GM19328 (cell line): ENCODE measurements around the gene CUBN.

ENCODE experiments used
- ATAC-seq: cut with Tn5 transposase; IDR thresholded peaks from one replicate; pipeline ENCODE4 v1.9.1; 2021; ENCODE audit warnings: mild to moderate bottlenecking, moderate library complexity; ENCODE audit not compliant: unreplicated experiment

The CUBN gene

DNA sequence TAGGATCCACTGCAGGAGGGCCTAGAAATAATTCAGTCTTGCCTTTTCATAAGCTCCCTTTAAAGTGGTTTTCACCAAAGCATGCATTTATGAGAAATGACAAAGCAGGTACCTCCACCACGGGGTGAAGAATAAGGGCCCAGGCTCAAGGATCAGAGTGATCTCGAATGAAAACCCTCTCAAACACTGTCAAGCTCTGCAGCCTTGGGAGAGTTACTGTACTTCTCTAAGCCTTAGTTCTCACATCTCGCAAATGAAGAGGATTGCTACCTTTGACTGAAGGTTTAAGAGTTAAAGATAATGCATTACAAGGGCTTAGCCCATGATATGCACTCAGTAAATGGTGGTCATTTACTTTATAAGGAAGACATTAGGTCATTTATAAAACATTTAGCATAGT lies 81.7 kb downstream of the CUBN start:
- ATAC-seq, result no peak

DNA sequence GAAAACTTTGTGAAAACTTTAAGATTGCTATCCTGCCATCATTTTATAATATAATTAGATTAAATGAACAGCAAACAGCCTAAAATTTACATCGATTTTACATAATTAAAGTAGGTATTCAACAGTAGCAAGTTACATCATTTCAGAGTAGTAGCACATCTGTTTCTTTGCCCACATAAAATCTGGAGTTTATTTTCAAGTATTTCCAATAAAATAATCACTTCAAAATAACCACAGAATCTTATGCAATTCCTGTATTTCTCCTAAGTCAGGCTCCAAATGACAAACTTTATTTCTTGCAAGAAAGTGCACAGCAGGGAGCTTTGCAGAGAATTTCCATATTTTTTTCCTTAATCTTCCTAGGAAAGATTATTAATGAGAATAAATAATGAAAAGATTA lies 82.6 kb downstream of the CUBN start:
- ATAC-seq, result no peak

DNA sequence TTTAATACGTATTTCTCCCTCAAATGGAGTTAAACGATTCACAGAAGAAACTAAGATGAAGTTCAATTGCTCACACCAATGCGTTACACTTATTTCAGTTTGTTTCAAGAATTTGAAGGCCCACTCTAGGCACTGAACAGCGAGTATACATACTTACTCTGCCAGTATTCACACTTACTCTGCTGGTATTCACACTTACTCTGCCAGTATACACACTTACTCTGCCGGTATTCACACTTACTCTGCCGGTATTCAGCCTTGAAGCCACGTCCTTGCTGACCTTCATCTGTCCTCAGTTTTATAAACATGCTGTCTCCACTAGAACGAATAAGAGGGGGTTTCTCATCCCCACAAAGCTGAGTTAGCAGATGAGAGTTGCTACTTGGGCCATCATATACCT lies 86.0 kb downstream of the CUBN start:
- ATAC-seq, result no peak

DNA sequence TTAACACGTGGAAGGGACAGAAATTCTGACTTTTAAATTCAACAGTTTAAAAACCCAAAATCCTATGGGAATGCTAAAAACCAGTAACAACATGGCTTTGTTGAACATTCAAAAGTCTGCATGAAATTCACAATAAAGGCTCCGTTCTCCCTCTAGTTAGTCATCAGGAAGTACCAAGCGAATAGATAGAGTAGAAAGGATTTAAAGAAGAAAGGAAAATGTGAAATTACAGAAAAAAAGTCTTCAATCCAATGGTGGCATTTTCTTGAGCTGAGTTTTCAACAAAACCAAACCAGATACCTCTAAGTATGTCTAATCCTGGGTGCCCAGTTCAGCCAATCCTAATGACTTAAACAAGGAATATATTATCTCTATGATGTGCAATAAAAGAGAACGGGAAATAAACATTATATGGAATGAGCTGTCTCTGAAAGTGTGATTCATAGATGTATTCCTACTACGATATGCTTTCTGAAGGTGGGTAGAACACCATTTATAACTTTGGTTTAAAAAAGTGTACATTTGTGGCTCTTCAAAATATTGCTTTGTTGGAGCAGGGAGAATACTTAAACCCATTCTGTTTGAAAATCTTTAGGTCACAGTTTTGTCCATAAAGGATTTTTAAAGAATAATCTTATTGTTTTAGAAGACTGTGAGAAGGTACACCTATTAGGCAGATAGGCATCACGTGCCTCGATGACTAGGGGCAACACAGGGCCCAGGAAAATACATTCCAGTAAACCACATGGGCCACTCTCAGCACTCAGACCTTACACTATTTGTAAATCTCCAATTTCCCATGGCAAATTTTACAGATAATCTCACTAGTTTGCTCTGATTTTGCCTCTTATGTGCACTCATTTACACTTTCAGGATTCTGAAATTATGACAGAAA lies 87.7 kb downstream of the CUBN start:
- no peak for ATAC-seq

DNA sequence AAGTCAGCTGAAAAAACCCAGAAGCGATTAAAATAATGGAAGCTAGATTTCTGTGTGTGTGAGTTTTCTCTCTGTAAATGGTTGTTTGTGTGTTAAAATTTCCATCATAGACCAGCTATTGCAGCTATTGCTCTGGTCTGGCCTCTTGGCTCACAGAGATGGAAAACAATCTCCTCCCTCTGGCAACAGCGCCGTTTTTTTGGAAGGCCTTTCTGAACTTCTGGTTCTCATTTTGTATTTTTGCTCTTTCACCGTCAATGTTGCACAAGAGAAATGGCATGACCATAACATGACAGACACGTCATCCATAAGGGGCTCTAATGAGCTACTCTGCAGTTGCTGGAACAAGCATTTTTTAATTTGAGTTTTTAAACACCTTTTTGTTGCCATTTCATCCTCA lies 91.0 kb downstream of the CUBN start:
- ATAC-seq, result no peak

DNA sequence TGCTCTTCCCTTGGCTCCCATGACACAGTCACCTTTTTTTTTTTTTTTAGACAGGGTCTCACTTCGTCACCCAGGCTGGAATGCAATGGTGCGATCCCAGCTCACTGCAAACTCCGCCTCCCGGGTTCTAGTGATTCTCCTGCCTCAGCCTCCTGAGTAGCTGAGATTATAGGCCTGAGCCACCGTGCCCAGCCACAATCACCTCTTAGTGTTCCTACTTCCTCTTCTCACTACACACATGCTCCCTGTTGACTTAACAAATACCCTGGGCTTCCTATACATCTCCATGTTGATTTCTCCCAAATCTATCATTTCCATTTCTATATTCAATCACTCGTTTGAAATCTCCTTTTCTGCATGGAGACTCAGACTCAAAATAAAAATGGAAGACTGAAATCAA lies 91.7 kb downstream of the CUBN start:
- ATAC-seq, result no peak

DNA sequence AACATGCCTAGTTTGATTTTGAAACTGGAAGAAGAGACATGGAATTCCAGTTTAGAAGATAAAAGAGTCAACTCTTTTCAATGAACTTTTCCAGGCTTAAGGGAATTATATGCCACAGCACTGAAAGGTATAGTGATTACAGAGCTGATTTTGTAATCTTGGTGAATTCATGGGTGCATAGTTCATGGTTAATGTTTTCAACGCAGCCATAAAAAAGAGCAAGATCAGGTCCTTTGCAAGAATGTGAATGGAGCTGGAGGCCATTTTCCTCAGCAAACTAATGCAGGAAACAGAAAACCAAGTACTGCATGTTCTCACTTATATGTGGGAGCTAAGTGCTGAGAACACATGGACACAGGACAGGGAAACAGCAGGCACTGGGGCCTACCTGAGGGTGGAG lies 94.2 kb downstream of the CUBN start:
- no peak for ATAC-seq

DNA sequence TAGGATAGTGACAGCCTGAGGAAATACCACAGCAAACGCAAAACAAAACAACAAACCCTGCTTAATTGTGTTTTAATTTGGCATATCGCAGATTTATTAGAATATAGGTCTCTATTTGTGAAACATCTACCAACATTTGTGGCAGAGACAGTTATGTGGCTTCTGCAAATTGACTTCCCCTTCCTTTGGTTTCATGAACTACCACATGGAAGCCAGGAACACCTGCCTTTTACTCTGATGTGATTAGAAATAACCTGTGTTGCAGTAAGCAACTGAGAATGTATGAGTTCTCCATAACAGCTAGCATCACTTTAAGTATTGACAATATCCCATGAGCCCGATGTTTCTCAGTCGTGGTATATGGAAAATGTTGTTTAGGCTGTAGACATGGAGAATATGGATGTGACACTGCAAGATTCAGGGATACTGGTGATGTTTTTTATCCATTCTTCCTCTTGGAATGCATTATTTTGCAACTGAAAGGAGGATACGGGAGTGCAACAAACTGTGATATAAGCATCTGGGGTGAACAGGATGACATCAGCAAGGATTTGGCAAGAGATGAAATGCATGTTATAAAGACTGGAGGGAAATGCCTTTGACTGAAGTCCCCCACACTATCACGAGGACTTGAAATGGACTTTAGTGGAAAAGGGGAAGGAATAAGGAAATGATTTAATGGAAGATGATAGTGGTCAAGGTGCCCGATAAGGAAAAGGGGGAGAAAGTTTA lies 95.9 kb downstream of the CUBN start:
- ATAC-seq, result no peak

DNA sequence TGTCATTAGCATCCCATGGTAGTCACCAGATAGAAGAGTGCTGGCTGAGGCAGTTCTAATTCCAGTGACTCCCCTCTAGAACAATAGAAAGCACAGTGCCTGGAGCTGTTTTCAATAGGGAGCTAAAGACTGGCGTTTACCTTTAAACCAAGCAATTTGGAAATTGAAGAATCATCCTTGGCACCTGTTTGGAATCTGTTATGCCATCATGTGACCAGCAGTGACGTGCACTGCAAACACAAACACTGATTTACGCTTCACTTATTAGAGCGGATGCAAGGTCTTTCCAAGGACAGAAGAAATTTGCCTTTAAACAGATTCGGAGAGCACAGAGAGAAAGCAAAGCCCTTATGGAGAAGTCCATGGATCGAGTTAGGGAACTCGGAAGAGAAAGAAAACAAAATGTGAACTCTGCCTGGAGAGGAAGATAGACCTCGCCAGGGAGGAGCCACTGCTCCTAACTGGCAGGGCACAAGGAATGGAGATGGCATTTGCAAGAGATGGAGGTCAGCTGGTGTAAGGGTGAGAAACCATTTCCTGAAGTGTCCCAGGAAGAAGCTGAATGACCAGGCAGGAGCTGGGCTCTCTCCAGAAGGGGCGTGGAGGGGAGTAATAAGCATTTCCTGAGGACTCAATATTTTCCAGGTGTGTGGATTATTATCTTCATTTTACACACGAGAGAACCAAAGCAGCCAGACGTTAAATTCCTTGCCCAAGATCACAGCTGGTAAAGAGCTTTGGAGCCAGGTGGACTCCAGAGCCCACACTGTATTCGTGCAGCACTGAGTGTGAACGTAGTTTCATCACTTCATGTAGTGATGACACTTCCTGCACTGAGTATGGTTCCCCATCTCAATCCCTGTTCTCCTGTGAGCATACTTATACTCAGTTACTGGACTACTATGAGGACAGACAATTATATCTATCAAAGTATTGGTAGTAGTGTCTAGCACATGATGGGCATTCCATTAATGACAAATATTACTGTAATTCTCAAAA lies 97.7 kb downstream of the CUBN start:
- ATAC-seq, result no peak

DNA sequence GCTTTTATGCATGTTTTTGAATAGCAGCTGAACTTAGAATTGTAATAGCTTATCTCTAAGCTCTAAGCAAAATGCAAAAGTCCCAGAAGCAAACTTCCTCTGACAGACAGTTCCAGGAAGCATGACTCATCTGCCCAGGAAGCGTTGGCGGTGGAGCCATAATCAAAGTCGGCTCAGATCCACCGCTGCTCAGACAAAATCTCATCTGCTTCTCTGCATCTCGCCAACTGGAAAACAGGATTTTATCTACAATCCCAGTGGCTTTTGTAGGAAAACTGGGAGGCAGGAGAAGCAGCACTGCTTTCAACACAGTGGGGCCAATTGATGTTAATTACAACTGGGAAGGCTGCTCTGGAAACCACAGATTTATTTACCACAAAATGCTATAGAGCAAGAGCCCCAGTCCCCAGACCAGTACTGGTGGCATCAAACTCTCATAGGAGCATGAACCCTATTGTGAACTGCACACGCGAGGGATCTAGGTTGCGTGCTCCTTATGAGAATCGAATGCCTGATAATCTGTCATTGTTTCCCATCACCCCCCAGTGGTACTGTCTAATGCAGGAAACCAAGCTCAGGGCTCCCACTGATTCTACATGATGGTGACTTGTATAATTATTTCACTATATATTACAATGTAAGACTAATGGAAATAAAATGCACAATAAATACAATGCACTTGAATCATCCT lies 99.9 kb downstream of the CUBN start:
- ATAC-seq, result no peak

DNA sequence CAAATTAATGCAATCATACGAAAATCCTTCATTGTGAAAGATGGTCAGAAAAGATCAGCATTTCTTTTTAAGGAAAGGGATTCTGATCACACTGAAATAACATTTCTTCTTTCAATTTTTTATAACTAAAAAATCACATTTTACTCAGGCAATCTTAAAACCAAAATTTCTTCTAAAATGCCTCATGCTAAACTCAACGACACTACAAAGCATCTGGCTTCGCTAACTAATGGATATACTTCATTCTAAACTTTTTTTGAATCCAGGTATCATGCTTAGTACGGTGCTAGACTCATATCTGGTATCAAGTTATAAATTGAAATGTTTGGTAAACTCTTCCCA lies 100.4 kb downstream of the CUBN start:
- no peak for ATAC-seq

DNA sequence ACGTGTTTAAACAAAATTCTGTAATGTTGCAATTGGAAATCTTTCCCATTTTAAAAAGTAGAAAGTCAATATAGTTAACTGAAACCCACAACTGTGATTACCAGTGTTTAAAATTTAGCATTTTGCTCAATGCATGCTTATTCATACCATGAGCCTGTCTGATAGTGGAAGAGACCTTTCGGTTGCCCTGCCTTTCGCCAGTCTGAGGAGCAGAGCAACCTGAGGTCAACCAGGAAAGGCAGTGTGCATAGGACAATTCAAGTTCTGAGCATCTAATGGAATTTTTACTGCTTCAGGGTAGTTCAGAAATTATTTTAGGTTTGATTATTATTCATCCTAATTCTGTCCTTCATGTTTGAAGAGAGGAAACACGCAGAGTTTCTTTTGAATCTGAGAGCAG lies 100.8 kb downstream of the CUBN start:
- ATAC-seq, result no peak

DNA sequence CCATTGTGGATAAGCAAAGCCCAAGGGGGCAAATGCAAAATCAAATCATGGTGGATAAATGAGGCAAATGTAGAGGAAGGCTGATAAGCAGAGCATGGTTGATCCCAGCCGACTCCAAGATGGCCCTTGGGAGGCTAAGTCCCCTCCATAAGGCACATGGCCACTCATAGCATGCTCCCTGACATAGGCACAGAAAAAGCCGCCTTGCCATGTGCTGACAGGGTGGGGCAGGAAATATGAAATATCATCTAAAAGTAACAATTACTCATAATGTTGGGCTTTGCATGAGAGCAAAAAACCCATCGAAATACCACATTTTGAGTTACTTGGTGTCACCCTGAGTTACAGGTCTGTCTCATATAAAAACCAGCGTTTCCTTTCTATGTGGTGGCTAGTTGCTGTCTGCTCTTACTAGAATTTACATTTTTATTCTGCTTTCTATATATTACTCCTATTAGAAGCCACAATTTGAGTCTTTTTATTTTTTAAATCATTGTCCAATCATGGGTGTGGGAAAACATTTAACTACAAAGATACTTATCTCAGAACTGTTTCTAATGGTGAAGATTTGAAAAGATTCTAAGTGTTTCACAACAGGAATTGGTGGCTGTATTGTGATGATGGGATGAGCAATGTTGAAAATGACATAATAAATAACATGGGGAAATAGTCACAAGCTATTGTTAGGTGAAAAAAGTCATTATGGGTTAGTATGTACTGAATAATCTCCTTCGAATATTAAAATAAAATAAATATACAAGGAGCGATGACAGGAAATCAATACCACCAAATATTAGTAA lies 102.7 kb downstream of the CUBN start:
- peak; percentile 43 for ATAC-seq

DNA sequence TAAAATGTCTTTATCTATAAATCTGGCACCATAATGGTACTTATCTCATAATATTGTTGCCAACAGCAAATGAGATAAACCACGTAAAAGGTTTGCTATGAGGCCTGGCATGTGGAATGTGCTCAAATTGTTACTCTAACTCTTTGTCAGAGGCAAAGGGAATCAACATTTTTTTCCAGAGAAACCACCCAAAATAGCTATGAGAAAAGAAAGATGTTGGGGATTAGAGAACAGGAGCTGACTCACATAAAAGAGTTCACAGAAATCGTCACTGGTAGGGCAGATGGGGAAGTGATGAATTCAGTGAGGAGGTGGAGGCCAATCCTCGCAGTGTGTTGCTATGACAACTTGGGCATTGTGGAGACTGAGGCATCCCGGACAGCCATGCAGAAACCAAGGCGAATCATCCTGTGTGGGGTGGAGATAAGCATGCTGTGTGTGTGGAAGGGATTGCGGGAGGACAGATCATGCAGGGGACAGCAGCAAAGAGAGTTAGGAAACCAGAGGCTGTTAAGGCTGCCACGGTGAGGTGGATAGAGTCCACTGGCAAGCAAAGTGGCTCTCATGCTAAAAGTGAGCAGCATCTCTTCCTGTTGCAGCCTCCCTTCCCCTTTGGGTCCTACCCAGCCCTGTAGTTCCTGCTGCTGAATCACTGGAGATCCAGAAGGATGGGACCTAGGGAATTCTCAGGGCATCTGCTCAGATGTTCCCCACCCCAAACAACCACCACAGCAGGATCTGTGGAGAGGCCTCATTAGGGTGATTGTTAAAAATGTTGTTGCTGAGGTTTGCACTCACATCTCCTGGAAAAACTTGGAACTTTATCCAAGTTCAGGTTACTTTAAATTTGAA lies 103.9 kb downstream of the CUBN start:
- ATAC-seq, result no peak

DNA sequence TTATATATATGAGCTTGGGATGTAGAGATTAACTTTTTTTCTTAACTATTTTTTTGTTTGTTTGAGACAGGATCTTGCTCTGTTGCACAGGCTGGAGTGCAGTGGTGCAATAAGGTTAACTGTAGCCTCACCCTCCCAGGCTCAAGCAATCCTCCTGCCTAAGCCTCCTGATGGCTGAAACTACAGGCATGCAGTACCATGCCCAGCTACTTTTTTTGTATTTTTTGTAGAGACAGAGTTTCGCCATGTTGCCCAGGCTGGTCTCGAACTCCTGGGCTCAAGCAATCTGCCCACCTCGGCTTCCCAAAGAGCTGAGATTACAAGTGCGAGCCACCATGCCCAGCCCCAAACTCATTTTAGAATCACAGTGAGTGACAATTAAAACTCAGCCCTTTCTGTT lies 105.2 kb downstream of the CUBN start:
- ATAC-seq, result no peak

DNA sequence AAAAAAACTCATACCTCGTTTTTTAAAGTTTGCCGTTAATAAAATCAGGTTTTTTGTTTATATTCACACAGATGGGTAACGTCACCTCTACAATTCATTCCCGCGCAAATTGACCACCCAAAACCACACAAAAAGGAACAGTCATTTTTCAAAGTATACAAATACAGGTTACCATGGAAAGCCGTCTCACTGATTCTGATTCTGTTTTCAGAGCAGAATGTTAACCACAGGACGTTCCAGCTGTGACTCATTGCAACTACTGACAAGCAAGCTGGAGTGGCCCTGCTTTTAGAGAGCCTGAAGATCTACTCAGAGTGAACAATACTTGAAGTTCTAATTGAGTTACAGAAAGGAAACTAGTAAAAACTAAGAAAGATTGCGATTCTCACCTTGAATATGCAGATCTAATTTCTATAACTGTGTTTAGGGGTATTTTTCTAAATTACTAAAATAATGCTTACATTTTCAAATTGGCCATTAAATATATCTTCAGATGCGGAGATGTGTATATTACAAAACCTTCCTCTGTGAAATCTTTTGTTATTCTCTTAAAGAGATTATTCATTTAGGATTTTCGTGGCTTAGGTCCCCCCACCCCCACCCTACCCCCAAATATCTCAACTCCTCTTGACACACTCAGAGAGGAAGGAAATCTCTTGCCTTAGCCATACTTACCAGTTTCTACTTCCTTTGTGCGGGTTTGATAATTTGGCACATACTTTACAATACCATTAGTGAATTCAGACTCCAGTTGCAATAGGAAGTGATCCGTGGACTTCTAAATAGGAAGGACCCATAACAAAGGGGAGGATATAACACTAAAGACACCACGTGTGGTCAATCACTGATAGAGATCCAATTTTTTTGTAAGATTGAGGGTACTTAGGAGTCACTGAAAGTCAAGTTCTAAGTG lies 106.0 kb downstream of the CUBN start:
- ATAC-seq, result peak; percentile 93

DNA sequence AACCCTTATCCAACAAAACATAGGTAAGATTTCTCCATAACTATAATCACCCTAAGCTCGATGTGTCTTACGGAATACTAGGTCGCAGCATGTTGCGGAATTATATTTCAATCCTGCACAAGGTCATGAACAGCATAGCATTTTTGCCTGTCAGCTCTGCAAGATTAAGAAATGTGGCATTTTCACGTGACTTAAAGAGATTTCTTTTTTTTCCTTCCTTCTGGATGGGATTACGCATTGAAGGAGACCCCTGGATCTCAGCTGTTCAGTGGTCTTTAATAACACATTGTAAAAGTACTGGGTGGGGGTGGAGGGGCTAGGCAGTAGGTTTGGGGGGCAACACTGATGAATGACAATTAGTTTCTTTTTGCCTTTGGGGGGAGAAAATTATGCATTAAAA lies 106.7 kb downstream of the CUBN start:
- ATAC-seq, result no peak

DNA sequence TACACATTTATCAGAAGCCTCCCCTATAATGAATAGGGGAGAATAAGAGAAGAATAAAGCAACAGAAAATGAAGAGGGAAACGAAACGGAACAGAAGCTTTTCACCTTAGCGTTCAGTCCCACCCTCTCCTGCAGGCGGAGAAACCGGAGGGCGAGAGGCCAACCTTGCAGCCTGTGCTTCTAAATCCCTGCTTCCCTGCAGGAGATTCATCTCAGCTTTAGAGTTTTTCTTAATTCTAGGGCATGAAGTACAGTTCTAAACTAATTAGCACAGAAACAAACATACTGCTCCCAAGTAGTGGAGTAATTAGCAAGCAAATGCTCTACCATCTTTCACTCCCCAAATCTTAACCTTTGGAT lies 107.2 kb downstream of the CUBN start:
- ATAC-seq, result no peak
